ENCODE results near the gene GET4. TPM values are rescaled to one million over a fixed set of nuclear protein-coding genes. Genes with fewer than 3 reads are reported as not detected.
"Not testable (repeated sequence)": the region's sequence is repeated elsewhere in the genome, so short reads cannot be mapped to it uniquely, and the experiment has no call there.

Gene GET4
- total RNA-seq, 6 experiments from 2014 or later: 15.6 to 38.3 (median 28.3) TPM

DNA sequence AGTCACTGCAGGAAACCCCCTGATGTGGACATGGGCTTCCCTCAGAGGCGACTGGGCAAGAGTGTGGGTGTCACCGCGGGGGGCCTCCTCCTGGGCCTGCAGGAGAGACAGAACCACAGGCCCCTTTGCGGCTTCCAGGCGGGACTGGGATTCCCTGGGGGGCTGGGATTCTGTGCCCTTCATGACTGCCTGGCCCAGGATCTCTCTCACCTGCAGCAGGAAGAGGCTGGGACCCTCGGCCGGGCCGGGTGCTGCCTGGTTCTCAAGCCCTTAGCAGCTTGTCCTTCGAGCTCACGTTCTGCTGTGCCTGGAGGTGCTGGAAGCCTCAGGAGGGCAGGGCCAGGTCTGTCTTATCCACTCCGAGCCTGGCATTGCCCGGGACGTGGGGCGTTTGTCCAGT lies 32.3 kb upstream of the GET4 start:
- H3K27me3 ChIP-seq: no peaks in the 10 kb centered on the region
- H3K4me1 ChIP-seq: no peaks in the 10 kb centered on the region
- intact Hi-C loops (cut with DNase I): loop anchor here in 1 of 2 donors (10.0 kb wide), 1 partner anchor 59 kb away; no protein-coding TSS in a partner anchor
- ATAC-seq (peak in 1 of 4 donors; percentile 20), DNase-seq (peak in 1 of 3 donors; percentile 36)
- TF ChIP-seq, protein P1, sequence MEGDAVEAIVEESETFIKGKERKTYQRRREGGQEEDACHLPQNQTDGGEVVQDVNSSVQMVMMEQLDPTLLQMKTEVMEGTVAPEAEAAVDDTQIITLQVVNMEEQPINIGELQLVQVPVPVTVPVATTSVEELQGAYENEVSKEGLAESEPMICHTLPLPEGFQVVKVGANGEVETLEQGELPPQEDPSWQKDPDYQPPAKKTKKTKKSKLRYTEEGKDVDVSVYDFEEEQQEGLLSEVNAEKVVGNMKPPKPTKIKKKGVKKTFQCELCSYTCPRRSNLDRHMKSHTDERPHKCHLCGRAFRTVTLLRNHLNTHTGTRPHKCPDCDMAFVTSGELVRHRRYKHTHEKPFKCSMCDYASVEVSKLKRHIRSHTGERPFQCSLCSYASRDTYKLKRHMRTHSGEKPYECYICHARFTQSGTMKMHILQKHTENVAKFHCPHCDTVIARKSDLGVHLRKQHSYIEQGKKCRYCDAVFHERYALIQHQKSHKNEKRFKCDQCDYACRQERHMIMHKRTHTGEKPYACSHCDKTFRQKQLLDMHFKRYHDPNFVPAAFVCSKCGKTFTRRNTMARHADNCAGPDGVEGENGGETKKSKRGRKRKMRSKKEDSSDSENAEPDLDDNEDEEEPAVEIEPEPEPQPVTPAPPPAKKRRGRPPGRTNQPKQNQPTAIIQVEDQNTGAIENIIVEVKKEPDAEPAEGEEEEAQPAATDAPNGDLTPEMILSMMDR (IDR thresholded peaks at IDR 0.05): no peak
- no peak for TF ChIP-seq POLR2A (IDR thresholded peaks at IDR 0.05)
- H3K9me3 ChIP-seq: no peaks in the 10 kb centered on the region
- 93% methylated on average over 2 of the region's 14 CpGs for WGBS (ENCODE audit: insufficient coverage, low coverage, low lambda C conversion rate, missing lambda C conversion rate)
- no peak overlapping the region for H3K27ac ChIP-seq
- H3K4me3 ChIP-seq: no peak overlapping the region
- H3K36me3 ChIP-seq: peaks cover 0 to 33% (median 16%) of the 10 kb centered on the region in 4 donors

DNA sequence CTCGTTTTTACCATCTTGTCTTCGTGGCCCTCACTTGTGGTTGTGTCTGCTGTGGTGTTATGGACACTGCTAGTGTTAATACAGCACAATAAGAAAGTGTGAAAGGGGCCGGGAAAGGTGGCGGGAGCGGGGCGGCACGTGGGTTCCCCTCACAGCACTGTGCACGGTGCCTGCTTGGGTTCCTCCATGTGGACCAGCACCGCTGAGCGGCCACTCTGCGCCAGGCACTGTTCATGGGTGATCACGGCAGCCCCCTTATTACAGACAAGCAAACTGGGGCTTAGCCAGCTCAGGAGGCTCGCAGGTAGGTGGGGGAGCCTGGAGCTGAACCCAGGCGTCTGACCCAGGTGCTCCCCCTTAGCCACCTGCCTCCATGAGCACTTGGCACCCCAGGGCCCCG lies 31.8 kb upstream of the GET4 start:
- Histone ChIP-seq H3K27ac (no peak overlapping the region), H3K27me3 (no peaks in the 10 kb centered on the region), H3K36me3 (peaks cover 0 to 36% (median 18%) of the 10 kb centered on the region in 4 donors), H3K4me1 (no peaks in the 10 kb centered on the region), H3K9me3 (no peaks in the 10 kb centered on the region), H3K4me3 (no peak overlapping the region)
- intact Hi-C loops (cut with DNase I): loop anchor here in 1 of 2 donors (10.0 kb wide), 1 partner anchor 60 kb away; no protein-coding TSS in a partner anchor
- DNase-seq (no peak), ATAC-seq (no peak)
- 91% methylated on average over 5 of the region's 15 CpGs for WGBS (ENCODE audit: insufficient coverage, low coverage, low lambda C conversion rate, missing lambda C conversion rate)
- TF ChIP-seq POLR2A (IDR thresholded peaks at IDR 0.05): no peak
- TF ChIP-seq, protein P1 (IDR thresholded peaks at IDR 0.05): no peak

DNA sequence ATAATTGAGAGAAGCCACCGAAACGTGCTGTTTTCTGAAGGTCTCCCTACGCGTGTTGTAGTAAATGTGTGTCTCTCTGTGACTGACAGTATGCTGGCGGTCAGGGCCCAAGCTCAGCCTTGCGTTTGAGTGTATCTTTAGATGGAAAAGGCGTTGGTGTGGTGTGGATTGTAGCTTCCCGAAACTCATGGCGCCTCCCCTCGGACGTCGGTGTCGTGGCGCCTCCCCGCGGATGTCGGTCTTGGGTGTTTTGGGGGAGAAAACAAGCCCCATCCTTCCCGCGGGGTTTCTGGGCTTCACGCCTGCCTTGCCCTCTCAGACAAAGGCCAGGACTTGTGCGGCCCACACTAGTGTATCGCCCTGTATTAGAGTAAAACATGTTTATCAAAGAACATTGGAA lies 31.3 kb upstream of the GET4 start:
- H3K27me3 ChIP-seq: no peaks in the 10 kb centered on the region
- intact Hi-C loops (cut with DNase I): loop anchor here in 1 of 2 donors (10.0 kb wide), 1 partner anchor 60 kb away; no protein-coding TSS in a partner anchor
- DNase-seq: no peak
- H3K9me3 ChIP-seq: no peaks in the 10 kb centered on the region
- H3K4me1 ChIP-seq: no peaks in the 10 kb centered on the region
- TF ChIP-seq, protein P1 (IDR thresholded peaks at IDR 0.05): no peak
- no peak for TF ChIP-seq POLR2A (IDR thresholded peaks at IDR 0.05)
- H3K27ac ChIP-seq: no peak overlapping the region
- WGBS (ENCODE audit: insufficient coverage, low coverage, low lambda C conversion rate, missing lambda C conversion rate): 72% methylated on average over 7 of the region's 22 CpGs
- peaks cover 0 to 40% (median 21%) of the 10 kb centered on the region in 4 donors for H3K36me3 ChIP-seq
- no peak overlapping the region for H3K4me3 ChIP-seq
- ATAC-seq: no peak

DNA sequence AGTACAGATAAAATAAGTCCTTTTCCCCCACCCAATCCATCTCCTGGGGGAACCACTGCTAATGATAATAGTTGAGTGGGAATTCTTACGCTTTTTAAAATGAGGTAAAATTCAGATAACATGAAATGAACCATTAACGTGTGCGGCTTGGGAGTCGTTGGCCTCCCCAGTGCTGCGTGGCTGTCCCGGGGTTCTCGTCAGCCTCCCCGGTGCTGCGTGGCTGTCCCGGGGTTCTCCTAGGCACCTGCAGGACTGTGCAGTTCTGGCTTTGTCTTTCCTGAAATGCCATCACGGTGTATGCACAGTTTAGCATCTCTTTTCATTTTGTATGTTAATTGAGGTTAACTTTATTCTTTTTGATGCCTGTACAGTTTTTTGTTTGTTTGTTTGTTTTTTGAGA lies 30.6 kb upstream of the GET4 start:
- no peak overlapping the region for H3K27ac ChIP-seq
- H3K4me3 ChIP-seq: no peak overlapping the region
- 90% methylated on average over 1 of the region's 11 CpGs for WGBS (ENCODE audit: insufficient coverage, low coverage, low lambda C conversion rate, missing lambda C conversion rate)
- intact Hi-C loops (cut with DNase I): loop anchor here in 1 of 2 donors (10.0 kb wide), 1 partner anchor 61 kb away; no protein-coding TSS in a partner anchor
- H3K27me3 ChIP-seq: no peaks in the 10 kb centered on the region
- ATAC-seq: no peak
- peaks cover 0 to 43% (median 21%) of the 10 kb centered on the region in 4 donors for H3K36me3 ChIP-seq
- no peaks in the 10 kb centered on the region for H3K4me1 ChIP-seq
- TF ChIP-seq POLR2A (IDR thresholded peaks at IDR 0.05): no peak
- TF ChIP-seq, protein P1 (IDR thresholded peaks at IDR 0.05): no peak
- no peaks in the 10 kb centered on the region for H3K9me3 ChIP-seq
- DNase-seq: no peak

DNA sequence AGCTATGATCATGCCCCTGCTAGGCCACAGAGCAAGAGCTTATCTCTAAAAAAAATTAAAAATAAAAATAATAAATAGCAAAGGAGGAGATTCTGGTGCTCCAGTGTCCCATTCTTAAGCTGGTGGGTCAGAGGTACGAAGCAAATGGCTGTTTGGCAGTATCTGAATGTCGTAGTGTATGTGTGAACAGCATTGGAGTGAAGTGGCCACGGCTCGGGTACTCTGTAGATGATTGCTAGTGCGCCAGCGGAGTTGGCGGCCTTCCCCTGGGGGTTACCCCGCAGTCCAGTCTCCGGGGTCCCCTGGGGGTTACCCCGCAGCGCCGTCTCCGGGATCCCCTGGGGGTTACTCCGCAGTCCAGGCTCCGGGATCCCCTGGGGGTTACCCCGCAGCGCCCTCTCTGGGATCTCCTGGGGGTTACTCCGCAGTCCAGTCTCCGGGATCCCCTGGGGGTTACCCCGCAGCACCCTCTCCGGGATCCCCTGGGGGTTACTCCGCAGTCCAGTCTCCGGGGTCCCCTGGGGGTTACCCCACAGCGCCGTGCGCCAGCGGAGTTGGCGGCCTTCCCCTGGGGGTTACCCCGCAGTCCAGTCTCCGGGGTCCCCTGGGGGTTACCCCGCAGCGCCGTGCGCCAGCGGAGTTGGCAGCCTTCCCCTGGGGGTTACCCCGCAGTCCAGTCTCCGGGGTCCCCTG lies 29.2 kb upstream of the GET4 start:
- H3K4me1 ChIP-seq, H3K27me3 ChIP-seq, DNase-seq, ATAC-seq, H3K27ac ChIP-seq, H3K4me3 ChIP-seq, H3K9me3 ChIP-seq: not testable (repeated sequence)
- peaks cover 0 to 52% (median 22%) of the 10 kb centered on the region in 4 donors for H3K36me3 ChIP-seq
- WGBS (ENCODE audit: insufficient coverage, low coverage, low lambda C conversion rate, missing lambda C conversion rate): 100% methylated on average over 2 of the region's 37 CpGs
- intact Hi-C loops (cut with DNase I): loop anchor here in 1 of 2 donors (10.0 kb wide), 1 partner anchor 62 kb away; no protein-coding TSS in a partner anchor

DNA sequence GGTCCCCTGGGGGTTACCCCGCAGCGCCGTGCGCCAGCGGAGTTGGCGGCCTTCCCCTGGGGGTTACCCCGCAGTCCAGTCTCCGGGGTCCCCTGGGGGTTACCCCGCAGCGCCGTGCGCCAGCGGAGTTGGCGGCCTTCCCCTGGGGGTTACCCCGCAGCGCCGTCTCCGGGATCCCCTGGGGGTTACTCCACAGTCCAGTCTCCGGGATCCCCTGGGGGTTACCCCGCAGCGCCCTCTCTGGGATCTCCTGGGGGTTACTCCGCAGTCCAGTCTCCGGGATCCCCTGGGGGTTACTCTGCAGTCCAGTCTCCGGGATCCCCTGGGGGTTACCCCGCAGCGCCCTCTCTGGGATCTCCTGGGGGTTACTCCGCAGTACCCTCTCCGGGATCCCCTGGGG lies 28.6 kb upstream of the GET4 start:
- not testable (repeated sequence) for ATAC-seq, H3K4me3 ChIP-seq, H3K27me3 ChIP-seq, H3K27ac ChIP-seq, H3K4me1 ChIP-seq, DNase-seq, H3K9me3 ChIP-seq
- intact Hi-C loops (cut with DNase I): loop anchor here in 1 of 2 donors (10.0 kb wide), 1 partner anchor 63 kb away; no protein-coding TSS in a partner anchor
- WGBS (ENCODE audit: insufficient coverage, low coverage, low lambda C conversion rate, missing lambda C conversion rate): 75% methylated on average over 4 of the region's 28 CpGs
- peaks cover 0 to 52% (median 21%) of the 10 kb centered on the region in 4 donors for H3K36me3 ChIP-seq

Data from right lobe of liver (tissue), 6 donors.